Keratinocyte (primary cell): Measurements from ENCODE around the gene ZNF564. TPM values are rescaled to one million over a fixed set of nuclear protein-coding genes. Genes with fewer than 3 reads are reported as not detected.

Experiments
- DNase-seq: peaks from one replicate; pipeline ENCODE4 v3.0.0-alpha.2; 2011; ENCODE audit warnings: low read depth, missing footprints, low spot score
- FAIRE-seq: peaks from 2 replicates; lab custom pipeline; 2011; peaks lifted over from hg19 to GRCh38; lab: Jason Lieb, UNC
- H2AFZ ChIP-seq: 2 replicates; pipeline ENCODE4 v1.6.0; 2012; ENCODE audit warnings: low read length, control low read depth, inconsistent platforms; ENCODE audit not compliant: control insufficient read depth
- H3K27ac ChIP-seq: 2 replicates; pipeline ENCODE4 v1.5.1; 2011; ENCODE audit warnings: low read length; ENCODE audit not compliant: control insufficient read depth, insufficient read depth
- H3K27me3 ChIP-seq: 3 replicates; pipeline ENCODE4 v1.6.0; 2011; ENCODE audit warnings: low read length; ENCODE audit not compliant: control insufficient read depth, insufficient read depth; ENCODE audit errors: extremely low read depth
- H3K36me3 ChIP-seq, 2 experiments: 2 replicates in 1 of 2; 3 replicates in 1 of 2; pipeline ENCODE4 v1.5.1; 2011; ENCODE audit warnings: low read length in 2 of 2, mild to moderate bottlenecking in 1 of 2; ENCODE audit not compliant: control insufficient read depth in 2 of 2, insufficient read depth in 2 of 2; ENCODE audit errors: extremely low read depth in 1 of 2
- H3K4me1 ChIP-seq: 3 replicates; pipeline ENCODE4 v1.5.1; 2011; ENCODE audit warnings: low read length; ENCODE audit not compliant: control insufficient read depth, insufficient read depth; ENCODE audit errors: extremely low read depth
- H3K4me2 ChIP-seq: 3 replicates; pipeline ENCODE4 v1.6.0; 2011; ENCODE audit warnings: low read depth, low read length; ENCODE audit not compliant: control insufficient read depth, insufficient read depth; ENCODE audit errors: extremely low read depth
- H3K4me3 ChIP-seq, 3 experiments: fragments of 200-600 bp in 1 of 3; sonication (generic) in 1 of 3; 2 replicates in 2 of 3; 3 replicates in 1 of 3; pipeline ENCODE4 v1.5.1; 2011 to 2016; ENCODE audit warnings: low read length in 3 of 3, mild to moderate bottlenecking in 3 of 3, control low read depth in 2 of 3, inconsistent platforms in 1 of 3, low read depth in 1 of 3, mixed read lengths in 1 of 3, mixed run types in 1 of 3, moderate library complexity in 1 of 3; ENCODE audit not compliant: control insufficient read depth in 2 of 3, insufficient read depth in 2 of 3; ENCODE audit errors: extremely low read depth in 1 of 3
- H3K79me2 ChIP-seq: 2 replicates; pipeline ENCODE4 v1.6.0; 2012; ENCODE audit warnings: low read length; ENCODE audit not compliant: control insufficient read depth, insufficient read depth
- H3K9ac ChIP-seq: 3 replicates; pipeline ENCODE4 v1.6.0; 2011; ENCODE audit warnings: low read length; ENCODE audit not compliant: control insufficient read depth, insufficient read depth; ENCODE audit errors: extremely low read depth
- H3K9me1 ChIP-seq: 3 replicates; pipeline ENCODE4 v1.6.0; 2011; ENCODE audit warnings: low read length; ENCODE audit not compliant: control insufficient read depth, insufficient read depth; ENCODE audit errors: extremely low read depth
- H3K9me3 ChIP-seq: 2 replicates; pipeline ENCODE4 v1.5.1; 2012; ENCODE audit warnings: low read depth, low read length; ENCODE audit not compliant: control insufficient read depth
- H4K20me1 ChIP-seq: 3 replicates; pipeline ENCODE4 v1.6.0; 2011; ENCODE audit warnings: low read length; ENCODE audit not compliant: control insufficient read depth, insufficient read depth; ENCODE audit errors: extremely low read depth
- EZH2 ChIP-seq: IDR thresholded peaks from one replicate; pipeline ENCODE4 v1.6.1; 2012; ENCODE audit warnings: inconsistent platforms, mild to moderate bottlenecking, low read length, moderate library complexity
- dilution Hi-C: fragments of 300-500 bp; cut with MboI; formaldehyde crosslinking; loops from one replicate; pipeline ENCODE4 v1.7.0; 2020; ENCODE audit warnings: low sequenced_read_pairs; ENCODE audit not compliant: extremely low pct_ligation_motif_present
- polyA minus RNA-seq, 3 experiments: library from RNA; depleted of rRNA, polyadenylated mRNA; stranded (reverse); fragments of >200 nt; gene quantifications; 1 replicate in 1 of 3; 2 replicates in 1 of 3; 3 replicates in 1 of 3; pipeline ENCODE4 v1.2.3, GENCODE V29; 2011
- polyA plus RNA-seq, 5 experiments: library from polyadenylated mRNA; depleted of rRNA in 3 of 5; stranded (reverse) in 3 of 5; stranded (forward) in 1 of 5; unstranded in 1 of 5; fragments of >200 nt; gene quantifications; 1 replicate in 1 of 5; 2 replicates in 3 of 5; 3 replicates in 1 of 5; pipeline versions ENCODE4 v1.2.1 to v1.2.3, GENCODE V29; 2011 to 2012; ENCODE audit warnings: missing spikeins in 2 of 5, low read depth in 1 of 5, low replicate concordance in 1 of 5
- TF ChIP-seq, protein P1 (sequence below), 3 experiments: IDR thresholded peaks in 1 of 3; conservative IDR thresholded peaks in 1 of 3; optimal IDR thresholded peaks in 1 of 3; 2 replicates in 2 of 3; 3 replicates in 1 of 3; pipeline versions ENCODE3 to v1.5.1; 2011; ENCODE audit warnings: low read length in 3 of 3, mild to moderate bottlenecking in 3 of 3, moderate library complexity in 2 of 3, control low read depth in 1 of 3, inconsistent platforms in 1 of 3; ENCODE audit not compliant: insufficient read depth in 2 of 3; ENCODE audit errors: extremely low read depth in 1 of 3

Gene ZNF564
- polyA plus RNA-seq = 2.0 to 3.5 TPM (median 2.5 TPM) in 3 replicates
- polyA plus RNA-seq (2011; ENCODE audit: low read depth) = 3.8 TPM
- polyA plus RNA-seq (2011; cell fraction: cytosol; rRNA removed) = 0.97 and 1.8 TPM in 2 replicates
- polyA plus RNA-seq (2011; cell fraction: nucleus; rRNA removed) = 3.8 and 4.9 TPM in 2 replicates
- 1.7 and 2.8 TPM in 2 replicates for polyA plus RNA-seq (2012; ENCODE audit: low replicate concordance)
- polyA minus RNA-seq = 1.9 to 6.2 TPM (median 2.8 TPM) in 3 replicates
- polyA minus RNA-seq (2011; cell fraction: cytosol; rRNA and poly(A)+ RNA removed) = 3.1 TPM
- 3.4 and 6.1 TPM in 2 replicates for polyA minus RNA-seq (2011; cell fraction: nucleus; rRNA and poly(A)+ RNA removed)

DNA sequence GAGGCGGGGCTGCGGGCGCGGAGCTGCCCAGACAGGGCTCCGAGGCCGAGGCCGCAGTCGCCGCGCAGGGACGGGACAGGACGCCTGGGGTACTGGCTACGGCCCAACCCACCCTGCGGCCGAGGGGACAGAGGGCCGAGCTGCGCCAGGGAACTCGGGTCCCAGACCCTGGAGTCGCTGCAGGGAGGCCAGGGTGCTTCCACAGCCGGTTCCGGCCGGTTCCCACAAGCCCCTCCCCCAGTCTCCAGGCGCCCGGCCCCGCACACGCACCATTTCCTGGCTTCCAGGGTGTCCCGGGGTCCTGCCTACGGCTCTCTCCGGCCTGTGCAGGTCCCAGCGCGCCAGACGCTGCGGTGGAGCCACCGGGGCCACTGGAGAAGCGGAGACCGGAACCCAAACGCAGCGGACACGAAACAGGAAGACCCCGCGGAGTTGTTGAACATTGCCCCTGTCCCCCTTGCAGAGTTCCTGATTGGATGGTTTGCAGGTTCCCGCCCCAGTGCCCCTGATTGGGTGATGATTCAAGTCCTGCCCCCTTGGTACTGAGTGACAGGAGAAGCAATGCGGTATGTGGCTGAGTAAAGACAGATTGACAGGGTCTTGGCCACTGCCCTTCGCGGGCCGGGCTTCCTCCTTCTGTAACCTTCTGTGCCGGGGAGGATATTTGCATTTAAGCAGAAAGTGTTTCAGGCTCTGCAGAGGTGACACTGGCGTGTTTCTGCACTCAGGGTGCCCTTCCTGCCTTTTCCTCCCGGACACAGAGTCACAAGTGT is at the start of gene ZNF564:
Gene ZNF564 (minus strand): TSS at position 423 of the 773 bp plus-strand sequence. CDS start 150 bp downstream, at position 273.
- H2AFZ ChIP-seq = peak within 1 kb of the TSS; percentile 99
- dilution Hi-C loops = no loop called here
- H3K9me3 ChIP-seq = no peaks in the 10 kb centered on the region
- H4K20me1 ChIP-seq = no peaks in the 10 kb centered on the region
- peaks cover 29% of the 10 kb centered on the region for H3K79me2 ChIP-seq
- TF ChIP-seq EZH2 = no peak
- TF ChIP-seq, protein P1, sequence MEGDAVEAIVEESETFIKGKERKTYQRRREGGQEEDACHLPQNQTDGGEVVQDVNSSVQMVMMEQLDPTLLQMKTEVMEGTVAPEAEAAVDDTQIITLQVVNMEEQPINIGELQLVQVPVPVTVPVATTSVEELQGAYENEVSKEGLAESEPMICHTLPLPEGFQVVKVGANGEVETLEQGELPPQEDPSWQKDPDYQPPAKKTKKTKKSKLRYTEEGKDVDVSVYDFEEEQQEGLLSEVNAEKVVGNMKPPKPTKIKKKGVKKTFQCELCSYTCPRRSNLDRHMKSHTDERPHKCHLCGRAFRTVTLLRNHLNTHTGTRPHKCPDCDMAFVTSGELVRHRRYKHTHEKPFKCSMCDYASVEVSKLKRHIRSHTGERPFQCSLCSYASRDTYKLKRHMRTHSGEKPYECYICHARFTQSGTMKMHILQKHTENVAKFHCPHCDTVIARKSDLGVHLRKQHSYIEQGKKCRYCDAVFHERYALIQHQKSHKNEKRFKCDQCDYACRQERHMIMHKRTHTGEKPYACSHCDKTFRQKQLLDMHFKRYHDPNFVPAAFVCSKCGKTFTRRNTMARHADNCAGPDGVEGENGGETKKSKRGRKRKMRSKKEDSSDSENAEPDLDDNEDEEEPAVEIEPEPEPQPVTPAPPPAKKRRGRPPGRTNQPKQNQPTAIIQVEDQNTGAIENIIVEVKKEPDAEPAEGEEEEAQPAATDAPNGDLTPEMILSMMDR (optimal IDR thresholded peaks at IDR 0.05 in 1 of 3, IDR thresholded peaks at IDR 0.05 in 1 of 3, conservative IDR thresholded peaks at IDR 0.05 in 1 of 3; ENCODE audit: extremely low read depth in 1 of 3, insufficient read depth in 2 of 3, low read length in 3 of 3) = no peak
- H3K4me1 ChIP-seq = peaks cover 5% of the 10 kb centered on the region
- peak within 1 kb of the TSS; percentile 93 for H3K9ac ChIP-seq
- H3K36me3 ChIP-seq = peaks cover 0 to 7% of the 10 kb centered on the region in 2 experiments
- H3K27ac ChIP-seq = peak within 1 kb of the TSS; percentile 86
- DNase-seq (peak; percentile 94), FAIRE-seq (peak; percentile 94)
- H3K27me3 ChIP-seq = no peaks in the 10 kb centered on the region
- H3K4me2 ChIP-seq = peak within 1 kb of the TSS; percentile 95
- H3K4me3 ChIP-seq = peak within 1 kb of the TSS; percentile 61 to 96 (median 94)
- no peaks in the 10 kb centered on the region for H3K9me1 ChIP-seq

DNA sequence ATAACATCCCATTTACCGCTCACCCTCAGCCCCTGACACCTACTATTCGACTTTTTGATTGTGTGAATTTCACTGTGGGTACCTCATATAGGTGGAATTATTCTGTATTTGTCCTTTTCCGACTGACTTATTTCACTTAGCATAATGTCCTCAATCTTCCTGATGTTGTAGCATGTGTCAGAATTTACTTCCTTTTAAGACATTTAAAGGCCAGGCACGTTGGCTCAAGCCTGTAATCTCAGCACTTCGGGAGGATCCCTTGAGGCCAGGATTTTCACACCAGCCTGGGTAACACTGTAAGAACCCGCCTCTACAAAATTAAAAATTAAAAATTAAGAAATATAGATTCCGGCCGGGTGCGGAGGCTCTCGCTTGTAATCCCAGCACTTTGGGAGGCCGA is 46.3 kb upstream of the ZNF564 start:
- no peak for TF ChIP-seq EZH2
- TF ChIP-seq, protein P1 (optimal IDR thresholded peaks at IDR 0.05 in 1 of 3, IDR thresholded peaks at IDR 0.05 in 1 of 3, conservative IDR thresholded peaks at IDR 0.05 in 1 of 3; ENCODE audit: extremely low read depth in 1 of 3, insufficient read depth in 2 of 3, low read length in 3 of 3) = no peak
- Histone ChIP-seq H3K27me3 (no peaks in the 10 kb centered on the region), H3K27ac (no peak overlapping the region), H3K36me3 (peaks cover 2 to 7% of the 10 kb centered on the region in 2 experiments), H3K4me3 (no peak overlapping the region), H3K4me1 (no peaks in the 10 kb centered on the region), H3K9ac (no peak overlapping the region), H3K9me3 (no peaks in the 10 kb centered on the region), H2AFZ (no peak overlapping the region), H3K4me2 (no peak overlapping the region), H3K9me1 (no peaks in the 10 kb centered on the region), H4K20me1 (no peaks in the 10 kb centered on the region), H3K79me2 (no peaks in the 10 kb centered on the region)
- dilution Hi-C loops = no loop called here
- no peak for DNase-seq
- no peak for FAIRE-seq
